ENCODE measurements around the gene TAS2R41. TPM values are rescaled to one million over a fixed set of nuclear protein-coding genes. Genes with fewer than 3 reads are reported as not detected.

Gene TAS2R41
- total RNA-seq, 1 donor = 0.09 TPM

DNA sequence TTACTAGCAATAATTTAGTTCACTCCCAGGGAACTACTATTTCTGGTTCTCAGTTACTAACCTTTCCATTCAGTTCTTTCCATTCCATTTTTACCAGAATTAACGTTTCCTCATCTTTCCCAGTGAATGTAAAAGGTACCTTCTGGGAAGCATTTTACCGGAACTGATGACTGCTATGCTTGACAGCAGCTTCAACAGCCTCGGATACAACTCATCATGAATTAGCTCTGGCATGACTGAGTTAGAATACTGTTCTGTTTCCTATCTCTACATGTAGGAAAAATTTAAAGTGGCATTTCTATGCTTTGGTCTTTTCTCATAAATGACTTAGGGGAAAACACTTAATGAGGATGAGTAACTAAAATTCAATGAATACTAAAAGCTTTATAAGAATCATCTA is 18.6 kb downstream of the TAS2R41 start:
- H3K4me3 ChIP-seq (ENCODE audit: low read depth, low read length) = no peak overlapping the region
- no peak for TF ChIP-seq CTCF (IDR thresholded peaks at IDR 0.05; ENCODE audit: insufficient read depth, low read length)
- DNase-seq (ENCODE audit: low read depth) = no peak

- H3K4me3 ChIP-seq (ENCODE audit: low read depth, low read length) = no peak overlapping the region
- DNase-seq (ENCODE audit: low read depth) = no peak
- TF ChIP-seq CTCF (IDR thresholded peaks at IDR 0.05; ENCODE audit: insufficient read depth, low read length) = no peak
Observed at GRCh38 chr7:143497008-143497795, 19.5 kb downstream of the TAS2R41 start.

- peak; percentile 91 for DNase-seq (ENCODE audit: low read depth)
- no peak overlapping the region for H3K4me3 ChIP-seq (ENCODE audit: low read depth, low read length)
- no peak for TF ChIP-seq CTCF (IDR thresholded peaks at IDR 0.05; ENCODE audit: insufficient read depth, low read length)
Observed at GRCh38 chr7:143499246-143499645, 21.6 kb downstream of the TAS2R41 start.

DNA sequence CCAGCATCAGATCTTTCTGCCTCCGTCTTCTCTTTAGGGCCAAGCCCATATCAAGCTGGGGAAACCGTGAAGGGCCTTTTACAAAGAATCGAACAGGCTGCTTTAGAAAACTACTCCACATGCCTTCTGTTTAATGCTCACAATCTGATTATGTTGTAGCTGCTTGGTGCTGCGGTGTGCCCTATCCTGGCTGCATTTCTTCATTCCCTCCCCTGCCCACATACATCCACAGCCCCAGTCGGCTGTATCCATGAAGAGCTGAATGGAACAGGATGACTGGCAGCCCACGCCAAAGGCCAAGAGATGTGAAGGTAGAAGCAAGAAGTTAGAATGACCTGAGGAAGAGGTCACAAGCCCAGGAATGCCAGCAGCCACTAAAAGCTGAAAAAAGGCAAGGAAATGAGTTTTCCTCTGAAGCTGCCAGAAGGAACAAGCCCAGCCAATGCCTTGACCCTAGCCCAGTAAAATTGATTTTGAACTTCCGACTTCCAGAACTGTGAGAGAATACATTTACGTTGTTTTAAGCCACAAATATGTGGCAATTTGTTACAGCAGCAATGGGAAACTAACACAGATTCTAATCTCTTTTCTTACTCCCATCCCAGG is 22.2 kb downstream of the TAS2R41 start:
- DNase-seq (ENCODE audit: low read depth) = peak; percentile 73
- H3K4me3 ChIP-seq (ENCODE audit: low read depth, low read length) = no peak overlapping the region
- no peak for TF ChIP-seq CTCF (IDR thresholded peaks at IDR 0.05; ENCODE audit: insufficient read depth, low read length)

DNA sequence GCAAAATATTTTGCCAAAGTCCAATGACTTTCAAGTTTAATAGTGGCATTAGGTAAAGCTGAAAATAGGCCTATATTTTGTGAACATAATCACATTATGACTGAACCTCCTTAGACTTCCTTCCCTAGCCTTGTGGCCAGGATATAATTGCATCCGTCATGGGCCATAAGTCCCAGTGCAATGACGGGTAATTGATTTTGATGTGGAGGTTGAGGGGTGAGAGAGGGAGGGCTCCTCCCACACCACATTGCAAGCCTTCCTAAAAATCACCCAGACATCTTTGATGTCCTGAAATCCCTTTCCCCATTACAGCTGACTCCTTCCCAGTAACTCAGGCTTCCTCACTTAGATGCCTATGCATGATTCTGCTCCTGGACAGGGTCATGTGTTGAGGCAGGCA is 25.6 kb downstream of the TAS2R41 start:
- no peak for DNase-seq (ENCODE audit: low read depth)
- H3K4me3 ChIP-seq (ENCODE audit: low read depth, low read length) = no peak overlapping the region
- no peak for TF ChIP-seq CTCF (IDR thresholded peaks at IDR 0.05; ENCODE audit: insufficient read depth, low read length)

GRCh38 chr7:143504215-143504936 is 26.7 kb downstream of the TAS2R41 start:
- no peak overlapping the region for H3K4me3 ChIP-seq (ENCODE audit: low read depth, low read length)
- no peak for DNase-seq (ENCODE audit: low read depth)
- no peak for TF ChIP-seq CTCF (IDR thresholded peaks at IDR 0.05; ENCODE audit: insufficient read depth, low read length)

Measured in fibroblast of the aortic adventitia (primary cell).